GM21717 (cell line): ENCODE measurements around the gene NGB.
"Not testable (repeated sequence)": the region's sequence is repeated elsewhere in the genome, so short reads cannot be mapped to it uniquely, and the experiment has no call there.

Source experiments
- ATAC-seq: cut with Tn5 transposase; IDR thresholded peaks from one replicate; pipeline ENCODE4 v1.9.1; 2021; ENCODE audit warnings: mild to moderate bottlenecking, moderate library complexity; ENCODE audit not compliant: unreplicated experiment

NGB gene

GRCh38 chr14:77271113-77271710 is at the start of gene NGB:
Gene NGB, minus strand, starts transcription at chr14:77271206. Its CDS starts 269 bp downstream, at chr14:77270937.
- no peak for ATAC-seq

- peak; percentile 69 for ATAC-seq
Measured at GRCh38 chr14:77320238-77320935, 49.4 kb upstream of the NGB start, which contains the start of gene POMT2. Gene POMT2, minus strand, starts transcription at chr14:77320883. Its CDS starts 202 bp downstream, at chr14:77320681.

- ATAC-seq, result no peak
Measured at GRCh38 chr14:77319422-77319821, 48.4 kb upstream of the NGB start.

GRCh38 chr14:77318756-77319155 is 47.8 kb upstream of the NGB start:
- not testable (repeated sequence) for ATAC-seq

- no peak for ATAC-seq
Measured at GRCh38 chr14:77318006-77318553, 47.1 kb upstream of the NGB start.

GRCh38 chr14:77316872-77317301 is 45.9 kb upstream of the NGB start:
- no peak for ATAC-seq

- ATAC-seq, result no peak
Measured at GRCh38 chr14:77316195-77316505, 45.1 kb upstream of the NGB start.

- ATAC-seq, result no peak
Measured at GRCh38 chr14:77314539-77315457, 43.8 kb upstream of the NGB start.

- ATAC-seq, result no peak
Measured at GRCh38 chr14:77314043-77314442, 43.0 kb upstream of the NGB start.

GRCh38 chr14:77313371-77313770 is 42.4 kb upstream of the NGB start:
- no peak for ATAC-seq

- ATAC-seq, result no peak
Measured at GRCh38 chr14:77311217-77311616, 40.2 kb upstream of the NGB start.

GRCh38 chr14:77310026-77310425 is 39.0 kb upstream of the NGB start:
- ATAC-seq, result no peak

- no peak for ATAC-seq
Measured at GRCh38 chr14:77309131-77309530, 38.1 kb upstream of the NGB start.

GRCh38 chr14:77306851-77307496 is 36.0 kb upstream of the NGB start:
- ATAC-seq, result no peak

- ATAC-seq, result no peak
Measured at GRCh38 chr14:77306416-77306815, 35.4 kb upstream of the NGB start.

GRCh38 chr14:77305696-77306095 is 34.7 kb upstream of the NGB start:
- ATAC-seq, result no peak

- no peak for ATAC-seq
Measured at GRCh38 chr14:77303417-77304156, 32.6 kb upstream of the NGB start.

GRCh38 chr14:77302926-77303325 is 31.9 kb upstream of the NGB start:
- no peak for ATAC-seq

GRCh38 chr14:77301103-77301502 is 30.1 kb upstream of the NGB start:
- no peak for ATAC-seq

- no peak for ATAC-seq
Measured at GRCh38 chr14:77299771-77300170, 28.8 kb upstream of the NGB start.
